NCI-H2196 (cell line): ENCODE data around the gene PCDHB4.
"Not testable (repeated sequence)": the region's sequence is repeated elsewhere in the genome, so short reads cannot be mapped to it uniquely, and the experiment has no call there.

Source experiments
- DNase-seq: peaks from one replicate; lab custom pipeline; 2025; ENCODE audit not compliant: unreplicated experiment; lab: John Stamatoyannopoulos, UW

PCDHB4 gene

GRCh38 chr5:141121563-141121962, at the start of gene PCDHB4:
Gene PCDHB4 (plus strand): TSS chr5:141121818. CDS start chr5:141121999, 181 bp downstream.
- DNase-seq: no peak

- DNase-seq: no peak
Measured at GRCh38 chr5:141077826-141078225, 43.8 kb upstream of the PCDHB4 start.

- no peak for DNase-seq
Measured at GRCh38 chr5:141082228-141082627, 39.4 kb upstream of the PCDHB4 start.

GRCh38 chr5:141084487-141084989, 37.1 kb upstream of the PCDHB4 start:
- DNase-seq: peak; percentile 67

- no peak for DNase-seq
Measured at GRCh38 chr5:141094481-141095262, 26.9 kb upstream of the PCDHB4 start, which contains the start of gene PCDHB2. Gene PCDHB2 (plus strand): TSS chr5:141094615. CDS start chr5:141094791, 176 bp downstream.

- no peak for DNase-seq
Measured at GRCh38 chr5:141095263-141095641, 26.4 kb upstream of the PCDHB4 start.

- not testable (repeated sequence) for DNase-seq
Measured at GRCh38 chr5:141096181-141096580, 25.4 kb upstream of the PCDHB4 start.

GRCh38 chr5:141096586-141096985, 25.0 kb upstream of the PCDHB4 start:
- not testable (repeated sequence) for DNase-seq

GRCh38 chr5:141100243-141100805, 21.3 kb upstream of the PCDHB4 start, which contains the start of gene PCDHB3:
Gene PCDHB3 (plus strand): TSS chr5:141100473. CDS start chr5:141100650, 177 bp downstream.
- peak; percentile 78 for DNase-seq

GRCh38 chr5:141101059-141101458, 20.6 kb upstream of the PCDHB4 start:
- DNase-seq: peak; percentile 7

- not testable (repeated sequence) for DNase-seq
Measured at GRCh38 chr5:141102070-141102469, 19.5 kb upstream of the PCDHB4 start.

GRCh38 chr5:141102471-141102870, 19.1 kb upstream of the PCDHB4 start:
- not testable (repeated sequence) for DNase-seq

- no peak for DNase-seq
Measured at GRCh38 chr5:141105350-141105749, 16.3 kb upstream of the PCDHB4 start.

- DNase-seq: no peak
Measured at GRCh38 chr5:141119250-141119649, 2.4 kb upstream of the PCDHB4 start.

GRCh38 chr5:141121985-141122384, 367 bp downstream of the PCDHB4 start:
- no peak for DNase-seq

GRCh38 chr5:141123396-141124135, 1.9 kb downstream of the PCDHB4 start:
- not testable (repeated sequence) for DNase-seq

GRCh38 chr5:141127305-141127704, 5.7 kb downstream of the PCDHB4 start:
- DNase-seq: no peak

GRCh38 chr5:141135030-141135717, 13.6 kb downstream of the PCDHB4 start, which contains the start of gene PCDHB5:
Gene PCDHB5 (plus strand): TSS chr5:141135206. CDS start chr5:141135435, 229 bp downstream.
- no peak for DNase-seq

- DNase-seq: no peak
Measured at GRCh38 chr5:141135718-141136266, 14.2 kb downstream of the PCDHB4 start.

GRCh38 chr5:141137346-141137745, 15.7 kb downstream of the PCDHB4 start:
- not testable (repeated sequence) for DNase-seq
